HEK293T (cell line): Measurements from ENCODE around the gene PGM1.

Experiments used
- CTCF ChIA-PET: fragments of 350-600 bp; formaldehyde crosslinking; extraction: SDS; loops from one replicate; lab custom pipeline; 2021; ENCODE audit warnings: antibody characterized with exemption, inconsistent platforms; lab: Yijun Ruan, JAX
- POLR2A ChIA-PET: fragments of 350-600 bp; formaldehyde crosslinking; extraction: SDS; loops from one replicate; lab custom pipeline; 2020; ENCODE audit warnings: antibody characterized with exemption, inconsistent platforms; lab: Yijun Ruan, JAX
- DNase-seq: peaks from one replicate; pipeline ENCODE4 v3.0.0; 2012; ENCODE audit warnings: mixed read lengths; ENCODE audit errors: extremely low spot score
- ARNT ChIP-seq: fragments of 450-650 bp; IDR thresholded peaks from 2 replicates; pipeline ENCODE4 v1.6.1; 2017; ENCODE audit warnings: mild to moderate bottlenecking
- BHLHE40 ChIP-seq: fragments of 450-650 bp; IDR thresholded peaks from 2 replicates; pipeline ENCODE4 v1.6.1; 2016; ENCODE audit warnings: mild to moderate bottlenecking, moderate library complexity, borderline replicate concordance
- CTBP1 ChIP-seq: fragments of 450-650 bp; IDR thresholded peaks from 2 replicates; pipeline ENCODE4 v1.6.1; 2016; ENCODE audit warnings: borderline replicate concordance
- ELF4 ChIP-seq: fragments of 450-650 bp; IDR thresholded peaks from 2 replicates; pipeline ENCODE4 v1.6.1; 2017; ENCODE audit warnings: antibody characterized with exemption
- FOXA1 ChIP-seq: fragments of 450-650 bp; IDR thresholded peaks from 2 replicates; pipeline ENCODE4 v1.6.1; 2016; ENCODE audit warnings: mild to moderate bottlenecking
- FOXK2 ChIP-seq: fragments of 450-650 bp; IDR thresholded peaks from 2 replicates; pipeline ENCODE4 v1.6.1; 2016; ENCODE audit warnings: mild to moderate bottlenecking
- FOXM1 ChIP-seq: fragments of 450-650 bp; IDR thresholded peaks from 2 replicates; pipeline ENCODE4 v1.6.1; 2017; ENCODE audit warnings: mild to moderate bottlenecking, borderline replicate concordance
- HDGF ChIP-seq: fragments of 450-650 bp; IDR thresholded peaks from 2 replicates; pipeline ENCODE4 v1.6.1; 2017; ENCODE audit warnings: antibody characterized with exemption, borderline replicate concordance
- L3MBTL2 ChIP-seq: fragments of 450-650 bp; conservative IDR thresholded peaks from 2 replicates; pipeline ENCODE4 v1.6.1; 2016; ENCODE audit warnings: mild to moderate bottlenecking
- LEF1 ChIP-seq: fragments of 450-650 bp; IDR thresholded peaks from 2 replicates; pipeline ENCODE4 v1.6.1; 2017; ENCODE audit warnings: mild to moderate bottlenecking, borderline replicate concordance
- NFRKB ChIP-seq: fragments of 450-650 bp; IDR thresholded peaks from 2 replicates; pipeline ENCODE4 v1.6.1; 2016; ENCODE audit warnings: mild to moderate bottlenecking, moderate library complexity
- PKNOX1 ChIP-seq: fragments of 450-650 bp; IDR thresholded peaks from 2 replicates; pipeline ENCODE4 v1.6.1; 2016
- SP1 ChIP-seq: fragments of 450-650 bp; IDR thresholded peaks from 2 replicates; pipeline ENCODE4 v1.6.1; 2017
- SUZ12 ChIP-seq: fragments of 450-650 bp; IDR thresholded peaks from 2 replicates; pipeline ENCODE4 v1.6.1; 2016; ENCODE audit warnings: mild to moderate bottlenecking
- TARDBP ChIP-seq: fragments of 450-650 bp; IDR thresholded peaks from 2 replicates; pipeline ENCODE4 v1.6.1; 2016
- ZNF384 ChIP-seq: fragments of 450-650 bp; IDR thresholded peaks from 2 replicates; pipeline ENCODE4 v1.6.1; 2016

Gene PGM1

GRCh38 chr1:63590166-63590560 is 3.0 kb upstream of the PGM1 start:
- CTCF ChIA-PET = interaction anchor here (1.7 kb wide), 1 partner anchor 15 kb away, joined by 4 read pairs; no protein-coding TSS in a partner anchor
- TF ChIP-seq SUZ12 (no peak), FOXK2 (no peak), BHLHE40 (no peak), ZNF384 (no peak), HDGF (no peak), NFRKB (no peak), ARNT (no peak), ELF4 (no peak), LEF1 (no peak), FOXM1 (no peak), FOXA1 (no peak), TARDBP (no peak), SP1 (no peak)
- POLR2A ChIA-PET = no interaction called here
- DNase-seq = no peak

- DNase-seq = no peak
- no peak for TF ChIP-seq CTBP1
- TF ChIP-seq HDGF = no peak
- TF ChIP-seq SUZ12 = no peak
- no peak for TF ChIP-seq FOXA1
- CTCF ChIA-PET = no interaction called here
- POLR2A ChIA-PET = interaction anchor here (1.2 kb wide), 1 partner anchor 15 kb away, joined by 4 read pairs; no protein-coding TSS in a partner anchor
Observed at GRCh38 chr1:63592536-63593302, 492 bp upstream of the PGM1 start.

- POLR2A ChIA-PET = no interaction called here
- CTCF ChIA-PET = interaction anchor here (0.5 kb wide), 1 partner anchor 39 kb away, joined by 5 read pairs; no protein-coding TSS in a partner anchor
- TF ChIP-seq ELF4 (no peak), PKNOX1 (peak; percentile 64; the same call in 1 of the 2 replicates)
Observed at GRCh38 chr1:63593886-63594605, 835 bp downstream of the PGM1 start.

GRCh38 chr1:63595435-63595834 is 2.2 kb downstream of the PGM1 start:
- TF ChIP-seq ARNT (no peak), TARDBP (no peak), SUZ12 (no peak), FOXK2 (no peak), ZNF384 (no peak), ELF4 (no peak), BHLHE40 (no peak), NFRKB (no peak), L3MBTL2 (no peak), PKNOX1 (no peak), LEF1 (no peak), FOXM1 (no peak), FOXA1 (no peak), CTBP1 (no peak), HDGF (no peak), SP1 (no peak)
- ChIA-PET CTCF (no interaction called here), POLR2A (interaction anchor here (0.6 kb wide), 1 partner anchor 150 kb away, joined by 3 read pairs; no protein-coding TSS in a partner anchor)
- DNase-seq = no peak

More at GRCh38 chr1:63593886-63594605, 835 bp downstream of the PGM1 start:
- peak; percentile 68 for DNase-seq

- no peak for DNase-seq
- TF ChIP-seq TARDBP (no peak), L3MBTL2 (no peak), PKNOX1 (no peak), HDGF (no peak), NFRKB (no peak), ELF4 (no peak), LEF1 (no peak), SUZ12 (no peak), ARNT (no peak), SP1 (no peak), FOXK2 (no peak), FOXA1 (no peak)
- POLR2A ChIA-PET = no interaction called here
- CTCF ChIA-PET = no interaction called here
Observed at GRCh38 chr1:63599799-63600198, 6.6 kb downstream of the PGM1 start.

- POLR2A ChIA-PET = no interaction called here
- CTCF ChIA-PET = no interaction called here
- TF ChIP-seq FOXM1 (no peak), ARNT (no peak), CTBP1 (no peak), SUZ12 (no peak), HDGF (no peak), ELF4 (no peak), NFRKB (no peak), TARDBP (no peak), L3MBTL2 (no peak), FOXA1 (no peak)
- DNase-seq = no peak
Observed at GRCh38 chr1:63600248-63600647, 7.0 kb downstream of the PGM1 start.
